GM12878 (cell line): ENCODE measurements around the gene ZNF107. TPM values are rescaled to one million over a fixed set of nuclear protein-coding genes. Genes with fewer than 3 reads are reported as not detected.

ENCODE experiments used
- BCL11A ChIP-seq: IDR thresholded peaks from 2 replicates; pipeline ENCODE4 v1.6.1; 2011; ENCODE audit warnings: low read depth, low read length
- BMI1 ChIP-seq: fragments of 450-650 bp; IDR thresholded peaks from 2 replicates; pipeline ENCODE4 v1.6.1; 2016; ENCODE audit warnings: mild to moderate bottlenecking, moderate library complexity, borderline replicate concordance
- CHD4 ChIP-seq: fragments of 200-600 bp; sonication (generic); IDR thresholded peaks from 2 replicates; pipeline ENCODE4 v1.6.1; 2016; ENCODE audit warnings: mild to moderate bottlenecking
- DPF2 ChIP-seq: fragments of 450-650 bp; IDR thresholded peaks from 2 replicates; pipeline ENCODE4 v1.6.1; 2017; ENCODE audit warnings: mild to moderate bottlenecking
- EP300 ChIP-seq, 2 experiments: fragments of 150-350 bp in 1 of 2; IDR thresholded peaks; 2 replicates each; pipeline ENCODE4 v1.6.1; 2011 to 2012; ENCODE audit warnings: low read depth in 2 of 2, low read length in 2 of 2, borderline replicate concordance in 1 of 2, improper control_type of control experiment in 1 of 2, inconsistent platforms in 1 of 2; ENCODE audit not compliant: control insufficient read depth in 1 of 2
- GABPA ChIP-seq: IDR thresholded peaks from 2 replicates; pipeline ENCODE4 v1.6.1; 2014; ENCODE audit warnings: antibody characterized with exemption, low read depth, mild to moderate bottlenecking, inconsistent platforms
- IKZF1 ChIP-seq: fragments of 450-650 bp; conservative IDR thresholded peaks from 2 replicates; pipeline ENCODE4 v1.6.1; 2017; ENCODE audit warnings: antibody characterized with exemption, mild to moderate bottlenecking
- IRF3 ChIP-seq: fragments of 450-650 bp; IDR thresholded peaks from 2 replicates; pipeline ENCODE4 v1.6.1; 2014; ENCODE audit warnings: mild to moderate bottlenecking
- IRF4 ChIP-seq: IDR thresholded peaks from 2 replicates; pipeline ENCODE4 v1.6.1; 2011; ENCODE audit warnings: low read depth, low read length
- JUNB ChIP-seq: IDR thresholded peaks from 2 replicates; pipeline ENCODE4 v1.6.1; 2016; ENCODE audit warnings: antibody characterized with exemption, mild to moderate bottlenecking
- MYB ChIP-seq: fragments of 150-350 bp; IDR thresholded peaks from 2 replicates; pipeline ENCODE4 v1.6.1; 2014; ENCODE audit warnings: mild to moderate bottlenecking, low read depth, low read length, borderline replicate concordance
- MYC ChIP-seq: IDR thresholded peaks from 2 replicates; pipeline ENCODE4 v1.6.1; 2011; ENCODE audit warnings: mild to moderate bottlenecking, low read length, moderate library complexity, inconsistent platforms; ENCODE audit not compliant: insufficient read depth, insufficient replicate concordance, insufficient read length, severe bottlenecking
- NFYA ChIP-seq: IDR thresholded peaks from 2 replicates; pipeline ENCODE4 v1.6.1; 2011; ENCODE audit warnings: low read depth, mild to moderate bottlenecking, low read length, improper control_type of control experiment, borderline replicate concordance
- NR2C1 ChIP-seq: fragments of 450-650 bp; IDR thresholded peaks from 2 replicates; pipeline ENCODE4 v1.6.1; 2017; ENCODE audit warnings: antibody characterized with exemption, mild to moderate bottlenecking, moderate library complexity
- RELA ChIP-seq: fragments of 450-650 bp; IDR thresholded peaks from 2 replicates; pipeline ENCODE4 v1.8.0; 2014; ENCODE audit warnings: borderline replicate concordance; ENCODE audit not compliant: partially characterized antibody
- RUNX3 ChIP-seq: IDR thresholded peaks from 2 replicates; pipeline ENCODE4 v1.6.1; 2012; ENCODE audit warnings: low read length, inconsistent platforms
- SIN3A ChIP-seq: IDR thresholded peaks from 2 replicates; pipeline ENCODE4 v1.6.1; 2012; ENCODE audit warnings: low read depth, low read length, improper control_type of control experiment
- SMAD1 ChIP-seq: fragments of 450-650 bp; IDR thresholded peaks from 2 replicates; pipeline ENCODE4 v1.6.1; 2018; ENCODE audit warnings: mild to moderate bottlenecking, low read depth; ENCODE audit not compliant: partially characterized antibody
- TARDBP ChIP-seq: IDR thresholded peaks from 2 replicates; pipeline ENCODE4 v1.6.1; 2016; ENCODE audit warnings: borderline replicate concordance
- WRNIP1 ChIP-seq: IDR thresholded peaks from 2 replicates; pipeline ENCODE4 v1.6.1; 2011; ENCODE audit warnings: low read depth, low read length, improper control_type of control experiment, borderline replicate concordance
- YY1 ChIP-seq: IDR thresholded peaks from 2 replicates; pipeline ENCODE4 v1.6.1; 2011; ENCODE audit warnings: low read depth, mild to moderate bottlenecking, low read length
- ZNF384 ChIP-seq: IDR thresholded peaks from 2 replicates; pipeline ENCODE4 v1.6.1; 2012; ENCODE audit warnings: low read depth, mild to moderate bottlenecking, low read length, improper control_type of control experiment, borderline replicate concordance
- ZSCAN29 ChIP-seq: fragments of 450-650 bp; IDR thresholded peaks from 2 replicates; pipeline ENCODE4 v1.6.1; 2017; ENCODE audit warnings: mild to moderate bottlenecking, moderate library complexity
- ZZZ3 ChIP-seq: IDR thresholded peaks from 2 replicates; pipeline ENCODE4 v1.6.1; 2011; ENCODE audit warnings: low read depth; ENCODE audit not compliant: control insufficient read depth, insufficient read length
- polyA plus RNA-seq, 11 experiments: library from polyadenylated mRNA; depleted of rRNA in 4 of 11; unstranded in 6 of 11; stranded (reverse) in 5 of 11; fragments of >200 nt; fragmentation: Nextera tagmentation in 4 of 11; fragmentation: Illumina TruSeq in 1 of 11; extraction: Ambion mirVana in 4 of 11; extraction: Trizol in 1 of 11; gene quantifications; 1 replicate in 1 of 11; 2 replicates in 10 of 11; pipeline versions ENCODE4 v1.2.1 to v1.2.3, GENCODE V29; 2011 to 2016; ENCODE audit warnings: inconsistent platforms in 2 of 11, missing spikeins in 2 of 11, low read depth in 1 of 11
- total RNA-seq, 4 experiments: library from RNA; depleted of rRNA in 3 of 4; stranded (reverse); fragments of >200 nt in 3 of 4; fragmentation: Illumina TruSeq in 1 of 4; extraction: Trizol in 1 of 4; gene quantifications; 2 replicates each; pipeline versions ENCODE4 v1.2.1 to v1.2.3, GENCODE V29; 2013 to 2021
- TF ChIP-seq, protein P1 (sequence below): fragments of 450-650 bp; formaldehyde crosslinking; IDR thresholded peaks from 2 replicates; pipeline ENCODE4 v1.5.0; 2022; ENCODE audit warnings: mild to moderate bottlenecking, missing genetic modification characterization

The ZNF107 gene
- total and polyA plus RNA-seq, 10 of the 15 experiments (the other 5 are each of a cell fraction or from before 2014, with no cell fraction given): 3.2 to 23.3 (median 13.7) TPM

- no peak for TF ChIP-seq WRNIP1
- TF ChIP-seq RUNX3: no peak
- peak; percentile 67; the same call in 1 of the 2 replicates for TF ChIP-seq IRF3
- TF ChIP-seq BMI1: no peak
- no peak for TF ChIP-seq MYC
- peak; percentile 61 for TF ChIP-seq GABPA
- no peak for TF ChIP-seq EP300 (IDR thresholded peaks at IDR 0.05; ENCODE audit: borderline replicate concordance in 1 of 2, control insufficient read depth in 1 of 2, low read depth in 2 of 2, low read length in 2 of 2)
- no peak for TF ChIP-seq ZSCAN29
- TF ChIP-seq, protein P1, sequence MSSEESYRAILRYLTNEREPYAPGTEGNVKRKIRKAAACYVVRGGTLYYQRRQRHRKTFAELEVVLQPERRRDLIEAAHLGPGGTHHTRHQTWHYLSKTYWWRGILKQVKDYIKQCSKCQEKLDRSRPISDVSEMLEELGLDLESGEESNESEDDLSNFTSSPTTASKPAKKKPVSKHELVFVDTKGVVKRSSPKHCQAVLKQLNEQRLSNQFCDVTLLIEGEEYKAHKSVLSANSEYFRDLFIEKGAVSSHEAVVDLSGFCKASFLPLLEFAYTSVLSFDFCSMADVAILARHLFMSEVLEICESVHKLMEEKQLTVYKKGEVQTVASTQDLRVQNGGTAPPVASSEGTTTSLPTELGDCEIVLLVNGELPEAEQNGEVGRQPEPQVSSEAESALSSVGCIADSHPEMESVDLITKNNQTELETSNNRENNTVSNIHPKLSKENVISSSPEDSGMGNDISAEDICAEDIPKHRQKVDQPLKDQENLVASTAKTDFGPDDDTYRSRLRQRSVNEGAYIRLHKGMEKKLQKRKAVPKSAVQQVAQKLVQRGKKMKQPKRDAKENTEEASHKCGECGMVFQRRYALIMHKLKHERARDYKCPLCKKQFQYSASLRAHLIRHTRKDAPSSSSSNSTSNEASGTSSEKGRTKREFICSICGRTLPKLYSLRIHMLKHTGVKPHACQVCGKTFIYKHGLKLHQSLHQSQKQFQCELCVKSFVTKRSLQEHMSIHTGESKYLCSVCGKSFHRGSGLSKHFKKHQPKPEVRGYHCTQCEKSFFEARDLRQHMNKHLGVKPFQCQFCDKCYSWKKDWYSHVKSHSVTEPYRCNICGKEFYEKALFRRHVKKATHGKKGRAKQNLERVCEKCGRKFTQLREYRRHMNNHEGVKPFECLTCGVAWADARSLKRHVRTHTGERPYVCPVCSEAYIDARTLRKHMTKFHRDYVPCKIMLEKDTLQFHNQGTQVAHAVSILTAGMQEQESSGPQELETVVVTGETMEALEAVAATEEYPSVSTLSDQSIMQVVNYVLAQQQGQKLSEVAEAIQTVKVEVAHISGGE (CRISPR knock-in tag): no peak
- no peak for TF ChIP-seq ZZZ3
- peak; percentile 27 for TF ChIP-seq NFYA
- TF ChIP-seq ZNF384: no peak
- no peak for TF ChIP-seq BCL11A
- TF ChIP-seq TARDBP: 0 out of 2 replicates have a peak, but pooled peaks have one; percentile 57
- TF ChIP-seq CHD4: no peak
- TF ChIP-seq IRF4: 0 out of 2 replicates have a peak, but pooled peaks have one; percentile 27
- peak; percentile 58 for TF ChIP-seq IKZF1
- TF ChIP-seq YY1: peak; percentile 88
- TF ChIP-seq DPF2: peak; percentile 48; the same call in 1 of the 2 replicates
- TF ChIP-seq JUNB: no peak
- no peak for TF ChIP-seq MYB
- no peak for TF ChIP-seq NR2C1
- peak; percentile 89; the same call in 1 of the 2 replicates for TF ChIP-seq SIN3A
- TF ChIP-seq RELA: no peak
- TF ChIP-seq SMAD1: peak; percentile 45
These were observed at the start of gene ZNF107 (continued) for GRCh38 chr7:64665980-64666662.
